MM.1S (cell line): Measurements from ENCODE around the gene RPL39.

Experiments
- CTCF ChIP-seq: fragments of 300-600 bp; sonication (generic); IDR thresholded peaks from 2 replicates; pipeline ENCODE4 v1.5.1; 2016; ENCODE audit warnings: antibody characterized with exemption, low read length, mixed read lengths
- EZH2 ChIP-seq: fragments of 300-600 bp; sonication (generic); optimal IDR thresholded peaks from 2 replicates; pipeline ENCODE3; 2017; ENCODE audit warnings: low read depth, mild to moderate bottlenecking, antibody characterized with exemption, low read length, mixed read lengths
- EZH2phosphoT487 ChIP-seq: fragments of 300-600 bp; sonication (generic); IDR thresholded peaks from 2 replicates; pipeline ENCODE4 v1.6.1; 2018; ENCODE audit warnings: antibody characterized with exemption, low read length

DNA sequence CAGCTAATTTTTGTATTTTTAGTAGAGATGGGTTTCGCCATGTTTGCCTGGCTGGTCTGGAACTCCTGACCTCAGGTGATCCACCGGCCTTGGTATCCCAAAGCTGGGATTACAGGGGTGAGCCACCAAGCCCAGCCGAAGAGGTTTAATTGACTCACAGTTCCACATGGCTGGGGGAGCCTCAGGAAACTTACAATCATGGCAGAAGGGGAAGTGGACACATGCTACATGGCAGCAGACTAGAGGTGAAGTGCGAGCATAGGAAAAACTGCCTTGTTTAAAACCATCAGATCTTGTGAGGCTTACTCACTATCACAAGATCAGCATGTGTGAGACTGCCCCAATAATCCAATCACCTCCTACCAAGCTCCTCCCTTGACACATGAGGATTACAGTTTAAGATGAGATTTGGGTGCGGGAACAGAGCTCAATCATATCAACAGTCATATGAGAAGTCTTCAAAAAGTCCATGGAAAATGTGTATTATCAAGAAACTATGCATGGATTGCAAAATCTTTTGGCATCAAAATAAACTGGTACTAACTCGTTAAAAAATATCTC lies 25.8 kb upstream of the RPL39 start:
- no peak for TF ChIP-seq CTCF
- TF ChIP-seq EZH2phosphoT487 = no peak
- no peak for TF ChIP-seq EZH2
